Transverse colon (tissue), 3 donors: ENCODE data around the gene KIF1C.

Experiments used
- EP300 ChIP-seq: sonication (generic); formaldehyde crosslinking; IDR thresholded peaks from one replicate; pipeline ENCODE4 v1.6.1; 2017; ENCODE audit warnings: antibody characterized with exemption, low read depth
- POLR2A ChIP-seq: fragments of 450-650 bp; IDR thresholded peaks from one replicate; pipeline ENCODE4 v1.6.1; 2016; ENCODE audit warnings: antibody characterized with exemption, mild to moderate bottlenecking, moderate library complexity
- TF ChIP-seq, protein P1 (sequence below), 5 experiments: fragments of 200-600 bp in 3 of 5; fragments of 450-650 bp in 2 of 5; sonication (generic) in 3 of 5; IDR thresholded peaks; 1 replicate in 2 of 5; 2 replicates in 3 of 5; pipeline ENCODE4 v1.5.1; 2016 to 2017; ENCODE audit warnings: antibody characterized with exemption in 5 of 5, inconsistent platforms in 3 of 5, mild to moderate bottlenecking in 2 of 5, moderate library complexity in 1 of 5

DNA sequence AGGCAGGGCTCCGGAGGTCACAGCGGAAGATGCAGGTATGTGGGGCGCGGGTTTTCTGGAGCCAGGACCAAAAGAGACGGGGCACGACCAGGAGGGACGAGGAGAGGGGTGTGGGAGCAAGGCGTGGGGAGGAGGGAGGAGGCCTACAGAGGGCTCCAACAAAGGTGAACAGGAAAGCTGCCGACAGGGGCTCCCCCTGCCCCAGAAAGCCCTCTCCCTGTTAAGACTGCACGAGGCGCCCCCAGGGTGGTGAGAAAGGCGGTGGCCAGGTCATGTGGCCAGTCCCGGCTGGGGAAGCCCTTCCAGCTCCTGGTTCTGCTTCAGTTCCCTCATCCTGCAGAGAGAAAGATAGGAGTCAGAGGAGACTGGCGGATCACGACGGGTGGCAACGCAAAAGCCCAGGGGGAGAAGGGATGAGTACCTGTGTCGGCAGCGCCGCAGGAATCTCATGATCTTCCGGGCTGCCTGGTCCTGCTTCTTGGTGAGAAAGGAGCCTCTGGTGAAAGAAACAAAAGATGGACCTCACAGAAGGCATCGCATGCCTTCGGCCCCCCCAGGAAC is 29.2 kb upstream of the KIF1C start:
- TF ChIP-seq, protein P1, sequence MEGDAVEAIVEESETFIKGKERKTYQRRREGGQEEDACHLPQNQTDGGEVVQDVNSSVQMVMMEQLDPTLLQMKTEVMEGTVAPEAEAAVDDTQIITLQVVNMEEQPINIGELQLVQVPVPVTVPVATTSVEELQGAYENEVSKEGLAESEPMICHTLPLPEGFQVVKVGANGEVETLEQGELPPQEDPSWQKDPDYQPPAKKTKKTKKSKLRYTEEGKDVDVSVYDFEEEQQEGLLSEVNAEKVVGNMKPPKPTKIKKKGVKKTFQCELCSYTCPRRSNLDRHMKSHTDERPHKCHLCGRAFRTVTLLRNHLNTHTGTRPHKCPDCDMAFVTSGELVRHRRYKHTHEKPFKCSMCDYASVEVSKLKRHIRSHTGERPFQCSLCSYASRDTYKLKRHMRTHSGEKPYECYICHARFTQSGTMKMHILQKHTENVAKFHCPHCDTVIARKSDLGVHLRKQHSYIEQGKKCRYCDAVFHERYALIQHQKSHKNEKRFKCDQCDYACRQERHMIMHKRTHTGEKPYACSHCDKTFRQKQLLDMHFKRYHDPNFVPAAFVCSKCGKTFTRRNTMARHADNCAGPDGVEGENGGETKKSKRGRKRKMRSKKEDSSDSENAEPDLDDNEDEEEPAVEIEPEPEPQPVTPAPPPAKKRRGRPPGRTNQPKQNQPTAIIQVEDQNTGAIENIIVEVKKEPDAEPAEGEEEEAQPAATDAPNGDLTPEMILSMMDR (IDR thresholded peaks at IDR 0.05) = no peak
- TF ChIP-seq EP300 (no peak), POLR2A (no peak)
